Cardiac muscle cell (in vitro differentiated cells and primary cell): ENCODE results near the gene PNMA8A. TPM values are rescaled to one million over a fixed set of nuclear protein-coding genes. Genes with fewer than 3 reads are reported as not detected.
A peak's percentile ranks its signal among the peaks of the same experiment; 100 is the strongest.

Source experiments
- DNase-seq, 2 donors: peaks; one replicate each; pipeline versions ENCODE4 v3.0.0 to v3.0.0-alpha.2; 2010 to 2017; ENCODE audit warnings: low read depth in 1 of 2, low spot score in 1 of 2
- H3K27ac ChIP-seq: fragments of 200-600 bp; sonication (generic); 2 replicates; pipeline ENCODE4 v1.5.1; 2016
- H3K27me3 ChIP-seq: fragments of 200-600 bp; sonication (generic); 2 replicates; pipeline ENCODE4 v1.6.0; 2016; ENCODE audit warnings: control low read depth
- H3K36me3 ChIP-seq: fragments of 200-600 bp; sonication (generic); 2 replicates; pipeline ENCODE4 v1.5.1; 2016; ENCODE audit warnings: control low read depth
- H3K4me1 ChIP-seq: fragments of 200-600 bp; sonication (generic); 2 replicates; pipeline ENCODE4 v1.8.1; 2017; ENCODE audit warnings: low read depth, mild to moderate bottlenecking, mixed run types
- H3K4me3 ChIP-seq: fragments of 200-600 bp; sonication (generic); 2 replicates; pipeline ENCODE4 v1.5.1; 2016; ENCODE audit warnings: mild to moderate bottlenecking
- H3K9me3 ChIP-seq: fragments of 200-600 bp; sonication (generic); 2 replicates; pipeline ENCODE4 v1.5.1; 2017; ENCODE audit warnings: low read depth, mild to moderate bottlenecking, control low read depth
- polyA plus RNA-seq: library from polyadenylated mRNA; unstranded; fragments of >200 nt; fragmentation: Nextera tagmentation; extraction: Ambion mirVana; gene quantifications from 2 replicates; pipeline ENCODE4 v1.2.1, GENCODE V29; 2016
- total RNA-seq: library from RNA; depleted of rRNA; stranded (reverse); fragments of >200 nt; gene quantifications from 2 replicates; pipeline ENCODE4 v1.2.3, GENCODE V29; 2016
- TF ChIP-seq, protein P1 (sequence below): IDR thresholded peaks from 2 replicates; pipeline ENCODE4 v1.5.1; 2012; ENCODE audit warnings: low read depth, mild to moderate bottlenecking, low read length

Gene PNMA8A
- total and polyA plus RNA-seq, 2 experiments from 2014 or later = 38.3 to 67.8 TPM

GRCh38 chr19:46448601-46449000, 22.8 kb downstream of the PNMA8A start:
- TF ChIP-seq, protein P1, sequence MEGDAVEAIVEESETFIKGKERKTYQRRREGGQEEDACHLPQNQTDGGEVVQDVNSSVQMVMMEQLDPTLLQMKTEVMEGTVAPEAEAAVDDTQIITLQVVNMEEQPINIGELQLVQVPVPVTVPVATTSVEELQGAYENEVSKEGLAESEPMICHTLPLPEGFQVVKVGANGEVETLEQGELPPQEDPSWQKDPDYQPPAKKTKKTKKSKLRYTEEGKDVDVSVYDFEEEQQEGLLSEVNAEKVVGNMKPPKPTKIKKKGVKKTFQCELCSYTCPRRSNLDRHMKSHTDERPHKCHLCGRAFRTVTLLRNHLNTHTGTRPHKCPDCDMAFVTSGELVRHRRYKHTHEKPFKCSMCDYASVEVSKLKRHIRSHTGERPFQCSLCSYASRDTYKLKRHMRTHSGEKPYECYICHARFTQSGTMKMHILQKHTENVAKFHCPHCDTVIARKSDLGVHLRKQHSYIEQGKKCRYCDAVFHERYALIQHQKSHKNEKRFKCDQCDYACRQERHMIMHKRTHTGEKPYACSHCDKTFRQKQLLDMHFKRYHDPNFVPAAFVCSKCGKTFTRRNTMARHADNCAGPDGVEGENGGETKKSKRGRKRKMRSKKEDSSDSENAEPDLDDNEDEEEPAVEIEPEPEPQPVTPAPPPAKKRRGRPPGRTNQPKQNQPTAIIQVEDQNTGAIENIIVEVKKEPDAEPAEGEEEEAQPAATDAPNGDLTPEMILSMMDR = no peak
- H3K4me1 ChIP-seq = peaks cover 6% of the 10 kb centered on the region
- no peak for DNase-seq

DNA sequence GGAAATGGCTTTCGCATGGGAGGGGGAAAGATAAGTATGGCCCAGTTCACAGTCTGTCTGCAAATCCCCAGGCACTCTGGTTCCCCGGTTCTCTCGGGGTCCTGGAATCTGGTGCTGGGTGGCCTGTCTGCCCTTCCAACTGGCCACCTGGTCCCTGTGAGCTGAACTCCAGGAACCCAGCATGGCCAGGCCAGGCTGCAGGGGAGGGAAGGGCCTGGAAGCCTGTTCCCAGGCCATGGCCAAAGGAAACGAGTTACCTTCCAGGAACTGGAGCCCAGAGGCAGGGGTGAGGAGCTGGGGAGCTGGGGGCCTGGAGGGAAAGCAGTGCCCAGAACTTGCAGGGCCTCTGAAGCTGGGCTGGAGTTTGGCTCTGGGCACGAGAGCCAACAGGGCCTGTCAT, 23.5 kb downstream of the PNMA8A start:
- Histone ChIP-seq H3K36me3 (no peaks in the 10 kb centered on the region), H3K9me3 (no peaks in the 10 kb centered on the region), H3K27ac (no peak overlapping the region), H3K4me1 (peaks cover 6% of the 10 kb centered on the region), H3K27me3 (no peaks in the 10 kb centered on the region), H3K4me3 (no peak overlapping the region)
- DNase-seq = no peak
- TF ChIP-seq, protein P1 = no peak

More at GRCh38 chr19:46448601-46449000, 22.8 kb downstream of the PNMA8A start:
- Histone ChIP-seq H3K9me3 (no peaks in the 10 kb centered on the region), H3K4me3 (no peak overlapping the region), H3K27me3 (no peaks in the 10 kb centered on the region), H3K27ac (no peak overlapping the region), H3K36me3 (no peaks in the 10 kb centered on the region)

GRCh38 chr19:46447006-46447405, 24.4 kb downstream of the PNMA8A start:
- Histone ChIP-seq H3K4me1 (peaks cover 6% of the 10 kb centered on the region), H3K4me3 (no peak overlapping the region), H3K9me3 (no peaks in the 10 kb centered on the region), H3K27ac (no peak overlapping the region), H3K36me3 (no peaks in the 10 kb centered on the region), H3K27me3 (no peaks in the 10 kb centered on the region)
- DNase-seq = no peak
- TF ChIP-seq, protein P1 = no peak

GRCh38 chr19:46446021-46446420, 25.3 kb downstream of the PNMA8A start:
- no peak overlapping the region for H3K27ac ChIP-seq
- no peaks in the 10 kb centered on the region for H3K27me3 ChIP-seq
- TF ChIP-seq, protein P1 = no peak
- no peaks in the 10 kb centered on the region for H3K9me3 ChIP-seq
- H3K4me3 ChIP-seq = no peak overlapping the region
- peaks cover 4% of the 10 kb centered on the region for H3K4me1 ChIP-seq
- H3K36me3 ChIP-seq = no peaks in the 10 kb centered on the region
- no peak for DNase-seq

DNA sequence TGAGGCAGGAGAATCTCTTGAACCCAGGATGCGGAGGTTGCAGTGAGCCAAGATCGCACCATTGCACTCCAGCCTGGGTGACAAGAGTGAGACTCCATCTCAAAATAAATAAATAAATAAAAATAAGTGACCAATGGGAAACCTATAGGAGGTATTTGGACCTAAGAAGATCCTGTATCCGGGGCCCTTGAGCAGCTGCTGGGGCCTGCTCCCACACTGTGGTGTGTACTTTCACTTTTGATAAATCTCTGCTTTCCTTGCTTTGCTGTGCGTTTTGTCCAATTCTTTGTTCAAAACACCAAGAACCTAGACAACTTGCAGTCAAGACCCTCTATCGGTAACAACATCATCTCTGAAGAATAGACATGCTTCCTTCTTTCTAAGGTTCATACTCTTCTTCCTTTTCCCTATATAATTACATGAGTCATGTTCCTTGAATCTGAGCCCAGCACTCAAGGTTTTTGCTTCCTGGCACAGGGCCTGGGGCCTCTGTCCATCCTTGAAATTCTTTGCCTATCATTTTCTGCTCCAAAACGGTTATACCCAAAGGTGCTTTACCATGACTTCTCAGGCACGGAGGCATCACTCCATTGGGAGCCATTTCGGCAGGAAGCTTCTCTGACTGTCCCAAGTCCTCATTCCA, 28.4 kb downstream of the PNMA8A start:
- no peaks in the 10 kb centered on the region for H3K27me3 ChIP-seq
- H3K36me3 ChIP-seq = no peaks in the 10 kb centered on the region
- H3K9me3 ChIP-seq = no peaks in the 10 kb centered on the region
- no peaks in the 10 kb centered on the region for H3K4me1 ChIP-seq
- DNase-seq = peak in 1 of 2 donors; percentile 85
- TF ChIP-seq, protein P1 = no peak
- no peak overlapping the region for H3K27ac ChIP-seq
- no peak overlapping the region for H3K4me3 ChIP-seq
